NT2/D1 (cell line): Measurements from ENCODE around the gene F3.

Experiments
- SUZ12 ChIP-seq: IDR thresholded peaks from 2 replicates; pipeline ENCODE4 v1.6.1; 2011; ENCODE audit not compliant: insufficient read length, insufficient read depth; ENCODE audit errors: extremely low read depth
- YY1 ChIP-seq: IDR thresholded peaks from 2 replicates; pipeline ENCODE4 v1.6.1; 2011; ENCODE audit not compliant: insufficient read length, insufficient read depth
- ZNF274 ChIP-seq: IDR thresholded peaks from 2 replicates; pipeline ENCODE4 v1.6.1; 2011; ENCODE audit warnings: mild to moderate bottlenecking, low read depth, low read length

GRCh38 chr1:94528826-94529225 is 12.7 kb downstream of the F3 start:
- TF ChIP-seq ZNF274 (no peak), SUZ12 (no peak), YY1 (no peak)
